ENCODE measurements around the gene AP1B1.

AP1B1 gene

DNA sequence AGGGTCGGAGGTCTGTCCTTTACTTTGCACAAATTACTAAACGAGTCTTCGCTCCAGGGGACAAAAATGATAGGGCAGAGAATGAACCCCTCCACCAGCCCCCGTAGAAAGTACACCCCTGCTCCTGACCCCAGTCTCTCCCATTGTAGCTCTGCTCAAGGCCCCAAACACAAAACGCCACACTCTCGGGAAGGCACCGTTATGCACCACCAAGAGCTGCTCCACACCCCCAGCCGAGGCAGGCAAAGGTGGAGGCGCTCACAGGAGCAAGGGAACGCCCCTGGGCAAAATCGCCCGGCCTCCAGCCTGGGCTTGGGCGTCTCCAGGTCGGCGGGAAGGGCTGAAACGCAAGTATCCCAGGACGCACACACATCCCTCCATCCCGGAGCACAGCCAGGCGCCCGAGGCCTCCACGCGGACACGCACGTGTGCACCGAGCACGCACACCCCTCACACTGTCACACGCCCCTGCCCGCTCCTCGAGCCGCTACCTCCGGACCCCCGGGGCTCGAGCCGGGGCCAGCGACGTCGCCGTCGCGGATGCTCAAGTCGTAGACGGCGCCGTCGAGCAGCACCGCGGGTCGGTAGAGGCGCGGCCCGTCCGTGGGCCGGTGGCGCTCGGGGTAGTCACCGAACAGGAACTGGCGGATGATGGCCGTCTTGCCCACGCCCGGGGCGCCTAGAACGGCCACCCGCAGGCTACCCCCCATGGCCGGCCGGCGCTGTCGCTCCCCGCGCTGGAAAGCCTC, 73.7 kb downstream of the AP1B1 start:
- no peak for DNase-seq

DNA sequence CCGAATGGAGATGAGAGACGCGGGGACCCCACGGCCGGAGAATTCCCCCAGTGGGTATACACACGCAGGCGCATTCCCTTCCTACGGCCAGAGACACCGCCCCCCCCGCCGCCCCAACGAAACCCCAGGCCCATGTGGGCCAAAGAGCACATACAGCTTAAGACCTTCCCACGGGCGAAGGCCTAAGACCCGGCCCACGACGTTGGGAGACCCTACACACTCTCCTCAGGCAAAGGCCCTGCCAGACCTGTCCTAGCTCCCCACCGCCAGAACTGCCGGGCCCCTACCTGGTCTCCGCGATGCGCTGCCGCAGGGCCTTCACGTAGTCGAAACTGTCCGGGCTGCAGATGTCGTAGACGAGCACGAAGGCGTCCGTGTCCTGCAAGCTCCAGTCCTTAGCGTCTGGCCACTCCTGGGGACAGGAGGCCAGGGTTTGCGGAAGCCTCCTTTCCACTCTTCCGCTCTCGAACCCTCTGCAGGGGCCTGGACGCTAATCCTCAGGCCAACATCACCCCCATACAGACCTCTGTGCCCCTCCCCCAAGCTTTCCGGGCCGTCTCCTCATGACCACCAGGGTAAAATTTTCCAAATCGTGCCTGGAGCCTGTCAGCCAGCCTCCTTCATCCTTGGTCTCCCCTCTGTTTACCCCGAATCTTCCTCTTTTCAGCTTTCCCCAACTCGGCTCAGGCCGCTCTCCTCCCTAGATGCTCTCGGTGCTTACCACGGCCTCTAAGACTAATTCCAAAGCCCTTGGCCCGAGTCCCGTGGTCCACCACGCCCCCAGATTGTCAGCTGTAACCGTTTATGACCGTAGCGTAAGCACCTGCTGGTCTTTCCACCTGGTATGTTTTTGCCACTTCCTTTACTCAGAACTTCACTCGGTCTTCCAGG, 74.5 kb downstream of the AP1B1 start:
- peak in 2 of 58 donors; percentile 28 to 57 for DNase-seq

DNA sequence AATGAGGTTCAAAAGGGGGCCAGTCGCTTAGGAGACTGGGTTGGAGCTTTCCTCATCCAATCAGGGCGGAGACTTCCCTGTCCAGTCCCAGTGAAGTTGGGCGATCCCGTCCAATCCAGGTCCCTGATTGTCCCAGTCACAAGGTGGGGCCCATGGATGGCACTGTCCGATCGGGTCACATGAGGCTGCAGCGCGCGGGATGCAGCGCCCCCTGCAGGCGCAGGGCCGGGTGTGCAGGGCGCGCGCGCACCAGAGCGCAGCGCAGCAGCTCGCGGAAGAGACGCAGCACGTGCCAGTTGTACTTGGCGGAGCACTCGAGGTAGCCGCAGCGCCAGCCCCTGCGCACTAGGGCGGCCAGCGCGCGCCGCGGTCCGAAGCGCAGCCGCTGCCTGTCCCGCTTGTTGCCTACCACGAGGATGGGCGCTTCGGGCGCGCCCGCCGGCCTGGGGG, 75.2 kb downstream of the AP1B1 start:
- DNase-seq, result peak in 23 of 58 donors; percentile 22 to 72 (median 45)

DNA sequence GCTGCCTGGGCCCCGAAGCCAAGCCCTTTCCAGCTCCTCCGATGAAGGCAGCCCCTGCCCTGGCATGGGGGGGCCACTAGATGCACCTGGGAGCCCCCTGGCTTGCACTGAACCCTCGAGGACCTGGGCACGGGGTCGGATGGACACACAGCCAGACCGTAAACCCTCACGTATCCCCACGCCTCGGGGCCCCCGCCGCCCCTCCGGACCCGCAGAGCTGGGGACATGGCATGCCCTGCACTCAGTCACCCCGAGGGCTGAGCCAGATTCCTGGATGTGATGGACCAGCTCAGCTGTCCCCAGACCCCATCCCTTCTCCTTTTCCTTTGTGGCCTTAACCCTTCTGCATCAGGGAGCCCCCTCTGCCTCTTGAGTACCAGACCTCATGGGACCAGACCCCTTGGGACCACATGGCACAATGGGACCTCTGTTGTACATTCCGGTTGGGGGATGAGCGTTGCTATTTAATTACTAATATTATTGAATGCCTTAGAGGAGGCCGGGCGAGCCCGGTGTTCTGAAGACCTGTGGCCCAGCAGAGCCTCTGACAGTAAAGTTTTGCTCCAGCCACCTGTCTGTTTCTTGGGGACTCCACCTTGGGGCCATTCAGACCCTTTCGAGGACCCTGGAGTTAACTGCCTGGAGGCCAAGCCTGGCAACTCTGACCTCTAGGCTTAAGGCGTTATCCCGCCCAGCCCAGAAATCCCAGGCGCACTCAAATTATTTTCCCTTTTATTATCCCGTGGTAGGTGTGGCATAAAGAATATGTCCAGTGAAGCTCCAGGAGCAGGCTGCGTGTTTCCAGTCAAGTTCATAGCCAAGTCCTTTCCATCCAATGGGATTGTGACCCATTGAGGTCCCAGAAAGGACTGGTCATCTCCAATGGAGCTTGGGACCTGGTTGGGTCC, 75.9 kb downstream of the AP1B1 start:
- no peak for DNase-seq

DNA sequence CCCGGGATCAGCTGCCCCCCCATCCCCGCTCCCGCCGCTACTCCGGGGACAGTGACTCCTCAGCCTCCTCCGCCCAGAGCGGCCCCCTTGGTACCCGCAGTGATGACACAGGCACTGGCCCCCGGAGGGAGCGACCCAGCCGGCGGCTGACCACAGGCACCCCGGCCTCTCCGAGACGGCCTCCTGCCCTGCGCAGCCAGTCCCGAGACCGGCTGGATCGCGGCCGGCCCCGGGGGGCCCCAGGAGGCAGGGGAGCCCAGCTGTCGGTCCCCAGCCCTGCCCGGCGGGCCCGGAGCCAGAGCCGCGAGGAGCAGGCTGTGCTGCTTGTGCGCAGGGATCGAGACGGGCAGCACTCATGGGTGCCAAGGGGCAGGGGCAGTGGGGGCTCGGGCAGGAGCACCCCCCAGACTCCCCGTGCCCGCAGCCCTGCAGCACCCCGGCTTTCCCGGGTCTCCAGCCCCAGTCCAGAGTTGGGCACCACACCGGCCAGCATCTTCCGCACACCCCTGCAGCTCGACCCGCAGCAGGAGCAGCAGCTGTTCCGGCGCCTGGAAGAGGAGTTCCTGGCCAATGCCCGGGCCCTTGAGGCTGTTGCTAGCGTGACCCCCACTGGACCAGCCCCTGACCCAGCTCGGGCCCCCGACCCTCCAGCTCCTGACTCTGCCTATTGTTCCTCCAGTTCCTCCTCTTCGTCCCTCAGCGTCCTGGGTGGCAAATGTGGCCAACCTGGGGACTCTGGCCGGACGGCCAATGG, 76.7 kb downstream of the AP1B1 start:
- DNase-seq, result peak in 7 of 58 donors; percentile 30 to 79 (median 47)

DNA sequence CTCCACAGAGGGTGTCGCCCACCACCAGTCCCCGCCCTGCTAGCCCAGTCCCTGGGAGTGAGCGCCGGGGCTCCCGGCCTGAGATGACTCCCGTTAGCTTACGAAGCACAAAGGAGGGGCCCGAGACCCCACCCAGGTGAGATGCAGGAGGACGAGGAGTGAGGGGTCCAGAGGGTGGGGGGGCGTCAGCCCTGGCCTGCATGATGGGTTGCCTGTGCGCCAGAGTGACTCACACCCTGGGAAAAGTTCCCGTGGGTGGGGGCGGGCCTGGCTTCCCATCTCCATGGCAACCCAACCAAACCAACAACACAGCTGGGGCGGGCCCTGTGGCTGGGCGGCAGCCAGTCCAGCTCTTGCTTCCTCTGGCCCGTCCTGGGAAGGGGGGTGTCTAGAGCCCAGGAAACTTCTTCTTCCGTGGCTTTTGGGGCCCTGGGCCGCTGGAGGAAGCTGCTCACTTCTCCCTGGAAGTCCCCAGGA, 77.5 kb downstream of the AP1B1 start:
- DNase-seq, result peak in 57 of 58 donors; percentile 75 to 98 (median 93)

DNA sequence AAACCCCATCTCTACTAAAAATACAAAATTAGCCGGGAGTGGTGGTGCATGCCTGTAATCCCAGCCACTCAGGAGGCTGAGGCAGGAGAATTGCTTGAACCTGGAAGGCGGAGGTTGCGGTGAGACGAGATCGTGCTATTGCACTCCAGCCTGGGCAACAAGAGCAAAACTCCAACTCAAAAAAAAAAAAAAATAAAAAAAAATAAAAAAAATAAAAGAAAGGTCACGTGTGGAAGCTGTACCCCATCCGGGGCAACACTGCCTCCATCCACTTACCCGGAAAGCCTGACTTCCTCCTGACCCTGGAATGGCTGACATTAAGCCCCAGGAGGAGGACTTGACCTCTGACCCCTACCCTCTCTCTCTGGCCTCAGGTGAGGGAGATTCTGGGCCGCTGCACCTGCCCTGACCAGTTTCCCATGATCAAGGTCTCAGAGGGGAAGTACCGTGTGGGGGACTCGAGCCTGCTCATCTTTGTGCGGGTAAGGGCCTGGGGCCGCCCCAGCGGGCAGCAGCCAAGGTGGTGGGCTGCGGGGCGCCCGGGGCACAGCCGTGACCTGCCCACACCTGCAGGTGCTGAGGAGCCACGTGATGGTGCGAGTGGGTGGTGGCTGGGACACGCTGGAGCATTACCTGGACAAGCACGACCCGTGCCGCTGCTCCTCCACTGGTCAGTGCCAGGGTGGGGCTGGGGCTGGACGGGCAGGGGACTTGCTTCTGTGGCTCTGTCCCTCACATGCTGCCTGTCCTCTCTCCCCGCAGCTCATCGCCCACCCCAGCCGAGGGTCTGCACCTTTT, 78.1 kb downstream of the AP1B1 start:
- DNase-seq, result peak in 2 of 58 donors; percentile 70

DNA sequence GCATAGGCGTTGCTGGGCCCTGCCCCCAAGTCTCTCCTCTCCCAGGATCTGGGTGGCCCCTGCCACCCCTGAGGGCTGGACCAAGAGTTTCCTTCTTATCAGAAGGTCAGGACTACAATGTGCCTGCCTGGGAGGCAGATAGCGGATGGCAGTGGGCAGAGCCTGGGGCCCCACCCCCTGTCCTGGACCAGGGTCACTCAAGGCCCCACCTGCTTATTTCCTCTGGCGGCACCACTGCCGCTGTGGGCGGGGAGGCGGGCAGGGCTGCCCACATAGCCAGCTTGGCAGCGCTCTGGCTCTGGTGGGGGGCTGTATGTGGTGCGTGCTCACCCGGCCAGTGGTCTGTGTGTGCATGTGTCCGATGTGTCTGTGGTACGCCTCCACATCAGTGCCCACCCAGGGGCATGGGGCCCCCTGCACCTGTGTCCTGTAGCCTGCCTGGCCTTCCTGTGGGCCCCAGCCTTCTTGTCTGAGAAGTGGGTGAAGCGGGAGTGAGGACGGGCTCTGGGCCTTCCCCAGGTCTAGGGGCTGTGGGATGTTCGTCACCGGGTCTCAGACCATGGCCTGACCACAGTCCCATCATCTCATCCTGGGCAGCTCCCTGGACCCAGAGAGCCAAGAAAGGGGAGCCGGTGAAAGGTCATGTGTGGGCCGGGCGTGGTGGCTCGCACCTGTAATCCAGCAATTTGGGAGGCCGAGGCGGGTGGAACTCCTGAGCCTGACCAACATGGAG, 78.9 kb downstream of the AP1B1 start:
- DNase-seq, result peak in 2 of 58 donors; percentile 19 to 55

DNA sequence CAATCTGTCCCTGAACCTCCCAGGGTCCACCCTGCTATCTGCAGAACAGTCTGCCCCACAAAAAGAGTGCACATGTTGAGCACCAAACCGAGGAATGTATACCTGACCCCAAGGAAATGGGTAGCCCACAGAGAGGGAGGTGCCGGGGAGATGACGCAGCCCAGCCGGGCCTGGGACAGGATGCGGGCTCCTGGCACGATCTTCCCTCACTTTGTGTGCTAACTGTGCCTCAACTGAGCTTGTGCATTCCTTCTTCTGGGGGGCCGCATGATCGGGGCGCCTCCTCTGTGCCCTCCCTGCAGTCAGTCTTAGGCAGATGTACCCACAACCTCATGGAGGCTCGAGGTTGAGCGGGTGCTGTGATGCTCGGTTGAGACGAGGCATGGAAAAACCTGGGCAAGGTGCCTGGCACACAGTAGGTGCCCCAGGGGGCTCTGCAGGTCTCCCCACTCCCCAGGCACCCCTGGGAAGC, 79.5 kb downstream of the AP1B1 start:
- DNase-seq, result no peak

DNA sequence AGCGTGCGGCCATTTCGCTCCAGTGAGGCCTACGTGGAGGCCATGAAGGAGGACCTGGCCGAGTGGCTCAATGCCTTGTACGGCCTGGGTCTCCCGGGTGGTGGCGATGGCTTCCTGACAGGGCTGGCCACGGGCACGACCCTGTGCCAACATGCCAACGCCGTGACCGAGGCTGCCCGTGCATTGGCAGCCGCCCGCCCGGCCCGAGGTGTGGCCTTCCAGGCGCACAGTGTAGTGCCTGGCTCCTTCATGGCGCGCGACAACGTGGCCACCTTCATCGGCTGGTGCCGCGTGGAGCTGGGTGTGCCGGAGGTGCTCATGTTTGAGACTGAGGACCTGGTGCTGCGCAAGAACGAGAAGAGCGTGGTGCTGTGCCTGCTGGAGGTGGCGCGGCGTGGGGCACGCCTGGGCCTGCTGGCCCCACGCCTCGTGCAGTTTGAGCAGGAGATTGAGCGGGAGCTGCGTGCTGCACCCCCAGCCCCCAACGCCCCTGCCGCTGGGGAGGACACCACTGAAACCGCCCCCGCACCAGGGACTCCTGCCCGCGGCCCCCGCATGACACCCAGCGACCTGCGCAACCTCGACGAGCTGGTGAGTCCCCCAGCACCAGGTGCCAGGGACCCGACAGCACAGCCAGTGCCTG, 80.1 kb downstream of the AP1B1 start:
- peak in 1 of 58 donors; percentile 28 for DNase-seq

DNA sequence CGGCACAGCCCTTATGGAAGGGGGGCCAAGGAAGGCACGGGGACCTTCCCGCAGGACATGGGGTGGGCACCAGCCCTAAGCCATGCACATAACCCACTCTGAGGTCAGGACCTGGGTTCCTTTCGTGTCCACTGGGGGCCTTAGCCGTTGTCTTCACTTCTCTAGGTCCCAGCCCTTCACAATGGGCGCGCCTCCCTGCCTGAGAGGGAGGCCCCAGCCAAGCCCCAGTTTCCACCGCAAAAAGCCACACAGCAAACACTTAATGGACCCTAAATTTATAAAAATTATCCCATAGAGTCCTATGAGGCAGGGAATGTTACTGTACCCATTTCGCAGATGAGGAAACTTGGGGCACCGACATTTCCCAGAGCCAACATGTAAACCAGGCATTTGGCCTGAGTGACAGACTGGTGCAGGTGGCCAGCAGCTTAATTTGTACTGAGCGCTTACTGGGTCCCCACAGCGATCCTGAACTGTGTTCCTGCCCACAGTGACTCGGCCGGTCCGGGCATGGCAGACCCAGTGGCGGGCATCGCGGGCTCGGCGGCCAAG, 80.7 kb downstream of the AP1B1 start:
- DNase-seq, result no peak

DNA sequence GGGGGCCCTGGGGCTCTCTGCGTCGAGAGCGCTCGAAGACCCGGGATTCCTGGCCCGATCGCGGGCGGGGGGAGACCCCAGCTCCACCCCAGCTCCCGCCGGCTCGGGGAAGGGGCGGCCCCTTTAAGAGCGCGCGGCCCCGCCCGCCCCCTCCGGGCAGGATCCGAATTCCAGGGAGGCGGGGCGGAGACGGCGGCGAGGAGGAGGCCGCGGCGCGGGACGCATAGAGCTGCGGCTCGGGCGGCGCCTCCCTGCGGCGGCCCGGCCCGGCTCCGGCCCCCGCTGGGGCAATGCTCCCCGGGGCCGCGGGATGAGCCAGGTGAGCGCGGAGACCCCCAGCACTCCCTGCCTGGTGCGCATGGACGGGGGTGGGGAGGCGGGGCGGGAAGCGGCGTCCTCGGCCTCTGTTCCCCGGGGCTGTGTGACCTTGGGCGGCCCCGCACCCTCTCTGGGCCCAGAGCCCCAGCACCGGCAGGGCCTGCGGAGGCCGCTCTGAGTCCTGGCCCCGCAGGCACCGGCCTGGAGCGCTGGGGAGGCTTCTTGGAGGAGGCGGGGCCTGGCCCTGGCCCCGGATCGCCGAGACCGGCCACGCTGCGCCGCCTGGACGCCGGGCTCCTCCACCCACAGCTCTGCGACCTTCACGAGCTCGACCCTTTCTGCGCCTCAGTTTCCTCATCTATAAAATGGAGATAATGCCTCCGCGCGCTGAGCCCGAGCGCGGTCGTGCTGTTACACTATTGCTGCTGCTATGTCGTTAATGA, 81.4 kb downstream of the AP1B1 start:
- DNase-seq, result peak in 48 of 58 donors; percentile 32 to 81 (median 59)

DNA sequence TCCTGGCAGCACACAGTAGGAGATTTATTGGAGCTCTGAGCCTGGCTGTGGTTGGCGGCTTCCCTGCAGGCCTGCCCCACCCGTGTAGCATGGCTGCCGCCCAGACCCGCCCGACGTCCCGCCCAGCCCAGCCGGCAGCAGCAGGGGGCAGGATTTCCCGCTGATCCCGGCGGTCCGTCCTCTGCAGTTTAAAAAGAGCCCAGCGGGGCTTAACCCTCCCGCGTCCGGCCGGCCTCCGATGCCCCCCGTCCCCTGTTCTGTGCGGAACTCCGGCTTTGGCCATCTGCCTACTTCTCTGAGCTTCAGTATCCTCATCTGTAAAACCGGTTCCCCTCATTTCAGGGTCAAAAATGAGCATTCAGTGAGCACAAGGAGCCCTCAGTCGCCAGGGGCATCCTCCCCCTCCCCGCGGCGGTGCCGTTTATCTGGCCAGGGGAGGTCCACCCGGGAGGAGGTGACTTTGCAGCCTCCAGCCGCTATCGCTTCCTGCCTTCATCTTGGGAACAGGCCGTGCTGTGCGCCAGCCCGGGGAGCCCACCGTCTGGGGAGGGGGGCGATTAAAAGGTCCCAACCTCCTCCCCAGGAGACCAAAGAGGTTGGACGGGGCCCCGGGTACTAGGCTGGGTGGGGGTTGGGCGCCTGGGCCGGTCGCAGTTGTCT, 82.1 kb downstream of the AP1B1 start, which contains the start of gene GAS2L1:
TSS of gene GAS2L1 (plus strand) at position 476 of the 660 bp plus-strand sequence. CDS start 1,456 bp downstream, outside the sequence.
- DNase-seq, result peak in 51 of 58 donors; percentile 36 to 81 (median 65)

DNA sequence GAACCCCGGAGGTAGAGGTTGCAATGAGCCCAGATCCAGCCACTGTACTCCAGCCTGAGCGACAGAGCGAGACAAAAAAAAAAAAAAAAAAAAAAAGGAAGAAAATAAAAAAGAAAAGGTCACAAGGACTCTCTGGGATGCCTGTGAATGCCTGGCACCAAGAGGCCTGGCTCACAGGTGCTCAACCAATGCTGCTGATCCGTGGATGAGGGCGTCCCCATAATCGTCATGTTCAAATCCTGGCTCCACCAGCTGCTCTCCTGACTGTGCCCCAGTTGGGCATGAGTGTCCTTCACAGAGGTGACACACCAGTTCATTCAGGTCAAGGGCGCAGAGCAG, 82.6 kb downstream of the AP1B1 start:
- no peak for DNase-seq

DNA sequence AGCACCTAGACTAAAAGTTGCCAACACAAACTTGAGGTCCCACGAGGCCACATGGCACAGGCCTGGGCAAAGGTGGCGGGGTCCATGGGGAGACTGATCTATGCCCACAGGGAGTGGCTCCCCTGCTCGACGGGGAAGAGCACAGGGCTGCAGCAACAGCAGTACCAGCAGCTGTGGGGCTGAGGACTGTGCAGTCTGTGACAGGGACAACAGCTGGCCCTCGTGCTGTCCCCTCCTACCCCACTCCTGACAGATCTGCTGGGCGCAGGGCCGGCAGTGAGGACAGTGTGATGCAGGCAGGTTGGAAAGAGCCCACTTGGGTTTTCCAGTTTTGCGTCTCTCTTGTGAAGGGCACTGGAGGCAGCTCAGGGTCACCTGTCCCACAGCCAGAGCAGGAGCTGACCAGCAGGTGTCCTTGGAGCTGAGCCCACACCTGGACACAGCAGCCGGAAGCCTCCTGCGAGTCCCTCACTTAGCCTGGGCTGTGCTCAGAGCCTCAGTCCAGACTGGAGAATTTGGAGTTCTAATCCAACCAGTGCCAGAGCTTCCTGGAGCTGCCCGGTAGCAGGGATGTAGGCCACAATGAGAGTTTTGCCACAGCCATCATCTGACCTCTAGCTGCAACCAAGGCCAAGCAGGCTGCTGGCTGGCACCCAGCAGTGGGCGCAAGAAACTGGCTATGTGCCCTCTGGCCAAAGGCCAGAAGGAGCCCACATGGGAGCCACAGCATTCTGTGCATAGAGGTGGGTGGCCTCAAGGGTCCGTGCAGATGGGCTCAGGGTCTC, 85.5 kb downstream of the AP1B1 start:
- DNase-seq, result peak in 18 of 58 donors; percentile 23 to 70 (median 46)

DNA sequence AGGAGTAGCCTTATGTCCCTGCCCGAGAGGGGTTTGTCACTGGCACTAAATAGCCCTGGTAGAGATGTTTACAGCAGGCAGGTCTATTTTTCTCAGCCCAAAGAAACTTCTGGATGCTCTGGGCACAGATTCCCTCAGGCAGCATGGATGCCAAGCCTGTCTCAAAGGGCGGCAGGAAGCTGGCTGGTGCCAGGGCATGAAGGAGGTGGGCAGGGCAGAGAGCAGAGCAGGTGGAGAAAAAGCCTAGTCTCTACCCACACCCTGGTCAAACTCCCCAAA, 86.0 kb downstream of the AP1B1 start:
- peak in 16 of 58 donors; percentile 30 to 59 (median 38) for DNase-seq

All from anterior cingulate cortex (tissue), 58 donors.